Bone marrow (tissue), 2 donors: ENCODE results near the gene UBE2O.

ENCODE experiments used
- DNase-seq, 2 donors: peaks; one replicate each; lab custom pipeline; 2025; lab: John Stamatoyannopoulos, UW

The UBE2O gene

DNA sequence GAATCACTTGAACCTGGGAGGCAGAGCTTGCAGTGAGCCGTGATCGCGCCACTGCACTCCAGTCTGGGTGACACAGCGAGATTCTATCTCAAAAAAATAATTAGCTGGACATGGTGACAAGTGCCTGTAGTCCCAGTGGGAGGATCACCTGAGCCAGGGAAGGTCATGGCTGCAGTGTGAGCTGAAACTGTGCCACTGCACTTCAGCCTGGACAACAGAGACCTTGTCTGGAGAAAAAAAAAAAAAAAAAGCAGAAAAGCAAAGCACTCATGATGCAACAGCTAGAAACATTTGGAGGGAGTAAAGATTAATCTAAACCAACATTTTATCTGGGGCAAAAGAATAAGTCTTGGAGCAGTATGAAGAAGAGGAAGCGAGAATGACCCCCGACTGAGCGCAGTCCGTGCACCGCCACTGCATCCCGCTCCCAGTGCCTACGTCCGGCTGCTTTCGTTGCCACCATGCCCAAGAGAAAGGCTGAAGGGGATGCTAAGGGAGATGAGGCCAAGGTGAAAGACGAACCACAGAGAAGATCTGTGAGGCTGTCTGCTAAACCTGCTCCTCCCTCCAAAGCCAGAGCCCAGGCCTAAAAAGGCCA is 107.5 kb downstream of the UBE2O start:
- no peak for DNase-seq

- no peak for DNase-seq
Observed at GRCh38 chr17:76343106-76343505, 109.8 kb downstream of the UBE2O start.

GRCh38 chr17:76341301-76341700 is 111.7 kb downstream of the UBE2O start:
- DNase-seq: no peak
